Panc1 (cell line): Measurements from ENCODE around the gene NRM.

Source experiments
- CTCF ChIP-seq: fragments of 450-650 bp; IDR thresholded peaks from 2 replicates; pipeline ENCODE4 v1.5.1; 2017; ENCODE audit warnings: mild to moderate bottlenecking
- POLR2AphosphoS5 ChIP-seq: IDR thresholded peaks from 2 replicates; pipeline ENCODE4 v1.6.1; 2012; ENCODE audit warnings: mild to moderate bottlenecking, low read depth, low read length, moderate library complexity
- TCF7L2 ChIP-seq: IDR thresholded peaks from 2 replicates; pipeline ENCODE4 v1.6.1; 2011; ENCODE audit warnings: mild to moderate bottlenecking, low read depth, low read length, inconsistent platforms
- TF ChIP-seq, protein P1 (sequence below), 2 experiments: IDR thresholded peaks; 2 replicates each; pipeline ENCODE4 v1.6.1; 2011 to 2012; ENCODE audit warnings: low read depth in 2 of 2, control low read depth in 1 of 2, low read length in 1 of 2, mild to moderate bottlenecking in 1 of 2, moderate library complexity in 1 of 2; ENCODE audit not compliant: insufficient read depth in 1 of 2

DNA sequence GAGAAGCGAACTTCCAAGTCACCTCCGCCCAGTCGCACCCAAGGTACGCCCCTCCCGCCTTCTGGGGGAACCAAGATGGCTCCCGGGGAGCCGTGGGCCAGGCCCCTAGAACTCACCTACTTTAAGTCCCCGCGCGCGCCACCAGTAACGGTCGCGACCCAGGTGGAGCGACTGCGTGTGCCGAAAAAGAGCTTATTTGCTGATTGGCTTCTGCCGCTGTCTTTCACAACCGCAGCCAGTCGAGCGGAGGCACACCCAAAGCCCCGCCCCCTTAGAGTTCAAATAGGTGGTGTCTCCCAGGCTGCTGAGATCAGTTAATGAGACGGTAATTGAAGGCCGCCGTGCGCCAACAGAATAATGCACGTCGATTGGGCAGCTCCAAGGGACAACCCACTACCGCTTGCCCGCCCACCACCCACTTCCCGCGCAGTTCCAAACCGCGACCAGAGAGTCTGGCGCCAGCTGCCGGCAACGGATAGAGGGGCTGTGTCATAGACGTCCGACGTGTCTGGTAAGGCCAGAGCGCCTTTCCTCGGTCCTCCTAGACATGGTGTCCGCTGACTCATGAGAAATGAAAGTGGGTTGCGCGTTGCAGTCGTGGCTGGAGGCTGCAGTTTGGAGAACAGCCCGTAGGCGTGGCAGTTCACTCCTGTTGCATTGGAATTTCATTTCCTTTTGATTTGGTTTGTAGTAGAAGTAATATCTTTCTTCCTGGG lies 26.5 kb upstream of the NRM start, which contains the start of gene MDC1:
- no peak for TF ChIP-seq CTCF
- peak; percentile 95 for TF ChIP-seq POLR2AphosphoS5
- TF ChIP-seq TCF7L2 = peak; percentile 75
- TF ChIP-seq, protein P1, sequence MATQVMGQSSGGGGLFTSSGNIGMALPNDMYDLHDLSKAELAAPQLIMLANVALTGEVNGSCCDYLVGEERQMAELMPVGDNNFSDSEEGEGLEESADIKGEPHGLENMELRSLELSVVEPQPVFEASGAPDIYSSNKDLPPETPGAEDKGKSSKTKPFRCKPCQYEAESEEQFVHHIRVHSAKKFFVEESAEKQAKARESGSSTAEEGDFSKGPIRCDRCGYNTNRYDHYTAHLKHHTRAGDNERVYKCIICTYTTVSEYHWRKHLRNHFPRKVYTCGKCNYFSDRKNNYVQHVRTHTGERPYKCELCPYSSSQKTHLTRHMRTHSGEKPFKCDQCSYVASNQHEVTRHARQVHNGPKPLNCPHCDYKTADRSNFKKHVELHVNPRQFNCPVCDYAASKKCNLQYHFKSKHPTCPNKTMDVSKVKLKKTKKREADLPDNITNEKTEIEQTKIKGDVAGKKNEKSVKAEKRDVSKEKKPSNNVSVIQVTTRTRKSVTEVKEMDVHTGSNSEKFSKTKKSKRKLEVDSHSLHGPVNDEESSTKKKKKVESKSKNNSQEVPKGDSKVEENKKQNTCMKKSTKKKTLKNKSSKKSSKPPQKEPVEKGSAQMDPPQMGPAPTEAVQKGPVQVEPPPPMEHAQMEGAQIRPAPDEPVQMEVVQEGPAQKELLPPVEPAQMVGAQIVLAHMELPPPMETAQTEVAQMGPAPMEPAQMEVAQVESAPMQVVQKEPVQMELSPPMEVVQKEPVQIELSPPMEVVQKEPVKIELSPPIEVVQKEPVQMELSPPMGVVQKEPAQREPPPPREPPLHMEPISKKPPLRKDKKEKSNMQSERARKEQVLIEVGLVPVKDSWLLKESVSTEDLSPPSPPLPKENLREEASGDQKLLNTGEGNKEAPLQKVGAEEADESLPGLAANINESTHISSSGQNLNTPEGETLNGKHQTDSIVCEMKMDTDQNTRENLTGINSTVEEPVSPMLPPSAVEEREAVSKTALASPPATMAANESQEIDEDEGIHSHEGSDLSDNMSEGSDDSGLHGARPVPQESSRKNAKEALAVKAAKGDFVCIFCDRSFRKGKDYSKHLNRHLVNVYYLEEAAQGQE (IDR thresholded peaks at IDR 0.05; ENCODE audit: insufficient read depth in 1 of 2, low read depth in 2 of 2, low read length in 1 of 2) = peak in 1 of 2 experiments; percentile 50; a peak in 1 of 4 replicates
